ENCODE data around the gene TSPEAR.

DNA sequence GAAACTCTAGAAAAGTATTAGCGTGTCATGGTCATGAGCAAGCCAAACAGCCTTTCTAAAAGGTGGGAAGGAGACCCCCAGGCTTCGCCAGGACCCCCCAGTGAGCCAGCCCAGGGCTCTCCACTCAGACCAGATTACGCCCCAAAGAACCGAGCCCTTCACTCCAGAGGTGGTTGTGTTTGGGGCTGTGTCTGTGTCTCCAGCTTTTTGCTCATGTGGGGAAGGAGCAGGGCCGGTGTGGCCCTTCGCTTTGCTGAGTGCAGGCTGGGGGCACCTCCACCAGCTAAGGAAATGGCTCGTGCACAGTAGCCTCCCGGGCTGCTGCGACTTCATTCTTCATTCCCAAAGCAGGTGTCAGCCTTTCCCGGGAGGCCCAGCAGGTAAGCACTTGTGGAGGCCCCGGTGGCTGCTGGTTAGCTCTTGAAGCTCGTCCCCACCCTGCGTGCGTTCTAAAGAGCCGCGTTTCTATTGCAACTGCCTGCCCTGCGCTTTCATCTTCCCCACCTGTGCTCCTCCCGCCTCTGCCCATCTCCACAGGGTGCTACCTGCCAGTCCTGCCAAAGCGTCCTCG is 531 bp downstream of the TSPEAR start:
- TF ChIP-seq, protein P1, sequence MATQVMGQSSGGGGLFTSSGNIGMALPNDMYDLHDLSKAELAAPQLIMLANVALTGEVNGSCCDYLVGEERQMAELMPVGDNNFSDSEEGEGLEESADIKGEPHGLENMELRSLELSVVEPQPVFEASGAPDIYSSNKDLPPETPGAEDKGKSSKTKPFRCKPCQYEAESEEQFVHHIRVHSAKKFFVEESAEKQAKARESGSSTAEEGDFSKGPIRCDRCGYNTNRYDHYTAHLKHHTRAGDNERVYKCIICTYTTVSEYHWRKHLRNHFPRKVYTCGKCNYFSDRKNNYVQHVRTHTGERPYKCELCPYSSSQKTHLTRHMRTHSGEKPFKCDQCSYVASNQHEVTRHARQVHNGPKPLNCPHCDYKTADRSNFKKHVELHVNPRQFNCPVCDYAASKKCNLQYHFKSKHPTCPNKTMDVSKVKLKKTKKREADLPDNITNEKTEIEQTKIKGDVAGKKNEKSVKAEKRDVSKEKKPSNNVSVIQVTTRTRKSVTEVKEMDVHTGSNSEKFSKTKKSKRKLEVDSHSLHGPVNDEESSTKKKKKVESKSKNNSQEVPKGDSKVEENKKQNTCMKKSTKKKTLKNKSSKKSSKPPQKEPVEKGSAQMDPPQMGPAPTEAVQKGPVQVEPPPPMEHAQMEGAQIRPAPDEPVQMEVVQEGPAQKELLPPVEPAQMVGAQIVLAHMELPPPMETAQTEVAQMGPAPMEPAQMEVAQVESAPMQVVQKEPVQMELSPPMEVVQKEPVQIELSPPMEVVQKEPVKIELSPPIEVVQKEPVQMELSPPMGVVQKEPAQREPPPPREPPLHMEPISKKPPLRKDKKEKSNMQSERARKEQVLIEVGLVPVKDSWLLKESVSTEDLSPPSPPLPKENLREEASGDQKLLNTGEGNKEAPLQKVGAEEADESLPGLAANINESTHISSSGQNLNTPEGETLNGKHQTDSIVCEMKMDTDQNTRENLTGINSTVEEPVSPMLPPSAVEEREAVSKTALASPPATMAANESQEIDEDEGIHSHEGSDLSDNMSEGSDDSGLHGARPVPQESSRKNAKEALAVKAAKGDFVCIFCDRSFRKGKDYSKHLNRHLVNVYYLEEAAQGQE (IDR thresholded peaks at IDR 0.05; ENCODE audit: insufficient read depth in 1 of 2, low read depth in 2 of 2, low read length in 2 of 2), result no peak
- TF ChIP-seq POLR2AphosphoS5 (IDR thresholded peaks at IDR 0.05; ENCODE audit: low read depth, low read length) (no peak), TAF1 (IDR thresholded peaks at IDR 0.05; ENCODE audit: borderline replicate concordance, insufficient read depth, low read length) (no peak), SIN3A (IDR thresholded peaks at IDR 0.05; ENCODE audit: borderline replicate concordance, insufficient read depth, low read length) (no peak), FOXP2 (optimal IDR thresholded peaks at IDR 0.05; ENCODE audit: borderline replicate concordance, extremely low read depth, extremely low read length, insufficient read depth) (no peak)

Data from PFSK-1 (cell line).